Measurements from ENCODE around the gene PARVB.

PARVB gene

GRCh38 chr22:44133161-44133560 is 109.1 kb downstream of the PARVB start:
- no peaks in the 10 kb centered on the region for H3K36me3 ChIP-seq
- no peaks in the 10 kb centered on the region for H3K9me3 ChIP-seq
- TF ChIP-seq CTCF (IDR thresholded peaks at IDR 0.05): no peak
- peaks cover 10% of the 10 kb centered on the region for H3K27me3 ChIP-seq
- no peak overlapping the region for H3K4me3 ChIP-seq (ENCODE audit: low read depth in 1 of 2, low read length in 1 of 2)
- no peaks in the 10 kb centered on the region for H3K4me1 ChIP-seq (ENCODE audit: control insufficient read depth in 1 of 2, insufficient read depth in 1 of 2, low read depth in 1 of 2, low read length in 1 of 2)
- no peak overlapping the region for H3K27ac ChIP-seq

GRCh38 chr22:44133901-44134571 is 109.9 kb downstream of the PARVB start:
- H3K27me3 ChIP-seq: peaks cover 10% of the 10 kb centered on the region
- no peak for TF ChIP-seq CTCF (IDR thresholded peaks at IDR 0.05)
- no peaks in the 10 kb centered on the region for H3K36me3 ChIP-seq
- H3K4me1 ChIP-seq (ENCODE audit: control insufficient read depth in 1 of 2, insufficient read depth in 1 of 2, low read depth in 1 of 2, low read length in 1 of 2): no peaks in the 10 kb centered on the region
- no peak overlapping the region for H3K27ac ChIP-seq
- H3K9me3 ChIP-seq: no peaks in the 10 kb centered on the region
- no peak overlapping the region for H3K4me3 ChIP-seq (ENCODE audit: low read depth in 1 of 2, low read length in 1 of 2)

- H3K4me1 ChIP-seq (ENCODE audit: control insufficient read depth in 1 of 2, insufficient read depth in 1 of 2, low read depth in 1 of 2, low read length in 1 of 2): no peaks in the 10 kb centered on the region
- H3K27ac ChIP-seq: no peak overlapping the region
- H3K9me3 ChIP-seq: no peaks in the 10 kb centered on the region
- no peak overlapping the region for H3K4me3 ChIP-seq (ENCODE audit: low read depth in 1 of 2, low read length in 1 of 2)
- no peaks in the 10 kb centered on the region for H3K36me3 ChIP-seq
- peaks cover 10% of the 10 kb centered on the region for H3K27me3 ChIP-seq
- no peak for TF ChIP-seq CTCF (IDR thresholded peaks at IDR 0.05)
Measured at GRCh38 chr22:44136112-44136511, 112.0 kb downstream of the PARVB start.

- Histone ChIP-seq H3K27me3 (peaks cover 10% of the 10 kb centered on the region), H3K9me3 (no peaks in the 10 kb centered on the region), H3K27ac (no peak overlapping the region), H3K4me3 (ENCODE audit: low read depth in 1 of 2, low read length in 1 of 2) (no peak overlapping the region), H3K36me3 (no peaks in the 10 kb centered on the region), H3K4me1 (ENCODE audit: control insufficient read depth in 1 of 2, insufficient read depth in 1 of 2, low read depth in 1 of 2, low read length in 1 of 2) (no peaks in the 10 kb centered on the region)
- TF ChIP-seq CTCF (IDR thresholded peaks at IDR 0.05): no peak
Measured at GRCh38 chr22:44136786-44137185, 112.7 kb downstream of the PARVB start.

- TF ChIP-seq CTCF (IDR thresholded peaks at IDR 0.05): no peak
- Histone ChIP-seq H3K4me3 (ENCODE audit: low read depth in 1 of 2, low read length in 1 of 2) (no peak overlapping the region), H3K27me3 (peaks cover 10% of the 10 kb centered on the region), H3K36me3 (no peaks in the 10 kb centered on the region), H3K4me1 (ENCODE audit: control insufficient read depth in 1 of 2, insufficient read depth in 1 of 2, low read depth in 1 of 2, low read length in 1 of 2) (no peaks in the 10 kb centered on the region), H3K27ac (no peak overlapping the region), H3K9me3 (no peaks in the 10 kb centered on the region)
Measured at GRCh38 chr22:44137415-44137814, 113.3 kb downstream of the PARVB start.

Measured in neutrophil (primary cell).